ENCODE measurements around the gene ZBTB20.

Gene ZBTB20

DNA sequence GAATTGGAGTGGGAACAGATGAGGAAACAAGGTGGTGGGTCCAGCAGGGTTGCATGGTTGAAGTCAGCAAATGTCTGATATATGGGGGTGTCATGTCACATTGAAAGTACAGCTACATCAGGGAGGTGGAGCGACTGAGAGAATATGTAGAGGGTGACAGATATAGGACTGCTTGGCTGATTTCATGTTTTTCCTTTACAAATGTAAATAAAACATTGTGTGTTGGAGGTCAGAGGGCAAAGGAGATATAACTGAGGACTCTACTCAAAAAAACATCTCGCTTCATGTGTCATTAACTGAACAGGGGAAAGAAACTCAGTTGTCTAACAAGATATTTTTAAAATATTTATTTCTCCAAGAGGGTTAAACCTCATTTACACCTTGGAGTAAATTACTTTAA, 675.6 kb downstream of the ZBTB20 start:
- no peak for DNase-seq (ENCODE audit: low read depth)
- TF ChIP-seq, protein P1, sequence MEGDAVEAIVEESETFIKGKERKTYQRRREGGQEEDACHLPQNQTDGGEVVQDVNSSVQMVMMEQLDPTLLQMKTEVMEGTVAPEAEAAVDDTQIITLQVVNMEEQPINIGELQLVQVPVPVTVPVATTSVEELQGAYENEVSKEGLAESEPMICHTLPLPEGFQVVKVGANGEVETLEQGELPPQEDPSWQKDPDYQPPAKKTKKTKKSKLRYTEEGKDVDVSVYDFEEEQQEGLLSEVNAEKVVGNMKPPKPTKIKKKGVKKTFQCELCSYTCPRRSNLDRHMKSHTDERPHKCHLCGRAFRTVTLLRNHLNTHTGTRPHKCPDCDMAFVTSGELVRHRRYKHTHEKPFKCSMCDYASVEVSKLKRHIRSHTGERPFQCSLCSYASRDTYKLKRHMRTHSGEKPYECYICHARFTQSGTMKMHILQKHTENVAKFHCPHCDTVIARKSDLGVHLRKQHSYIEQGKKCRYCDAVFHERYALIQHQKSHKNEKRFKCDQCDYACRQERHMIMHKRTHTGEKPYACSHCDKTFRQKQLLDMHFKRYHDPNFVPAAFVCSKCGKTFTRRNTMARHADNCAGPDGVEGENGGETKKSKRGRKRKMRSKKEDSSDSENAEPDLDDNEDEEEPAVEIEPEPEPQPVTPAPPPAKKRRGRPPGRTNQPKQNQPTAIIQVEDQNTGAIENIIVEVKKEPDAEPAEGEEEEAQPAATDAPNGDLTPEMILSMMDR (conservative IDR thresholded peaks at IDR 0.05; ENCODE audit: control insufficient read depth, insufficient read depth, low read depth, low read length) = no peak
- H3K4me3 ChIP-seq (ENCODE audit: control insufficient read depth, low read depth, low read length) = no peak overlapping the region

DNA sequence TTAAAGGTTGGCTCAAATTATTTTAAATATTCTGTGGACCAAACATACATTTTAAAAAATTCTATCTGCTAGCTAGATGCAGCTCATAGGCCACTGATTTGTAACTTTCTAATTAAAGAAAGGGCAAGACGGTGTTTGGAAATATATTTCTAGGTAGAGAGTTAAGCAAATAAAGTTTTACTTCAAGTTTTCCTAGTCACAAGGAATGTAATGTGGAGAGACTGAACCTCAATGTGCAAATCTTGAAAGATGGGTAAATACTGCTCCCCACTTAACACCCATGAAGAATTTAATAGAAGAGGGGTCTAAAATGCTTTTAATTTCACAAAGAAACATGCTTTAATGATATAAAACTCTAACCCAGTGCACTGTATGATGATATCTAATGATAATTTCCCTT, 678.0 kb downstream of the ZBTB20 start:
- H3K4me3 ChIP-seq (ENCODE audit: control insufficient read depth, low read depth, low read length) = no peak overlapping the region
- TF ChIP-seq, protein P1 (conservative IDR thresholded peaks at IDR 0.05; ENCODE audit: control insufficient read depth, insufficient read depth, low read depth, low read length) = no peak
- no peak for DNase-seq (ENCODE audit: low read depth)

DNA sequence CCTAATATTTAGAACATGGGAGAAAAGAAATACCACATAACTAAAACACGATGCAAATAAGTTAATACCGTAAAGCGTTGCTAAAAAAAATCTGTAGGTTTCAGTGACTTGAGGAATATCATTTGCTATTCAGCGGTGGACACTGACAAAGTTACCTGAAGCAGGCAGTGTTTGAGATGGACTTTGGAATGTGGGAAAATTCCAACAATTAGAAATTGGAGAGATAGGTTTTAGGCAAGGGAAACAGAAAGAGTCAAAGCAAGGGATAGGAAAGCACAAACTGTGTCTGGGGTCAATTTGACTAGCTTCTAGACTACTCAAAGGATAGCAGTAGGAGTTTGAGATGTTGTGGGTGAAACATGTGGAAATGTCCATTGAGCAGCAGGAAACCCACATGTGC, 680.3 kb downstream of the ZBTB20 start:
- no peak overlapping the region for H3K4me3 ChIP-seq (ENCODE audit: control insufficient read depth, low read depth, low read length)
- TF ChIP-seq, protein P1 (conservative IDR thresholded peaks at IDR 0.05; ENCODE audit: control insufficient read depth, insufficient read depth, low read depth, low read length) = no peak

DNA sequence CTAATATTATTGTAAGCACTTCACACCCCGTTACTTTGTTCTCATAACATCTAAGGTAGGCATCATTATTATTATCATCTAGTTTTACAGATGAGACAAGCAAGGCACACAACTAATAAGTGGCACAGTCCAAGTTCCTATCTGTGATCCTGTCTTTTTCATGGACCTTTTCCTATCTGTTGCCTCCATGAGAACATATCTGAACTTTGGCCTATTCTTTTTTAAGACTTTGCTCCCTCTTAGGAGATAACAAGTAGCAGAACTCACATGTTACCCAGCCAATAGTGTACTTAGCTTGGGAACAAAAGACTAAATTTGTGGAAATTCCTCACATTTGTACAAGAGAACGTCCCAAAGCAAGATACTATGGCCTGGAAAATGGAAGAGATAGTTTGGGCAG, 680.8 kb downstream of the ZBTB20 start:
- TF ChIP-seq, protein P1 (conservative IDR thresholded peaks at IDR 0.05; ENCODE audit: control insufficient read depth, insufficient read depth, low read depth, low read length) = no peak
- no peak for DNase-seq (ENCODE audit: low read depth)
- no peak overlapping the region for H3K4me3 ChIP-seq (ENCODE audit: control insufficient read depth, low read depth, low read length)

More for the DNA sequence above, 680.3 kb downstream of the ZBTB20 start:
- no peak for DNase-seq (ENCODE audit: low read depth)

DNA sequence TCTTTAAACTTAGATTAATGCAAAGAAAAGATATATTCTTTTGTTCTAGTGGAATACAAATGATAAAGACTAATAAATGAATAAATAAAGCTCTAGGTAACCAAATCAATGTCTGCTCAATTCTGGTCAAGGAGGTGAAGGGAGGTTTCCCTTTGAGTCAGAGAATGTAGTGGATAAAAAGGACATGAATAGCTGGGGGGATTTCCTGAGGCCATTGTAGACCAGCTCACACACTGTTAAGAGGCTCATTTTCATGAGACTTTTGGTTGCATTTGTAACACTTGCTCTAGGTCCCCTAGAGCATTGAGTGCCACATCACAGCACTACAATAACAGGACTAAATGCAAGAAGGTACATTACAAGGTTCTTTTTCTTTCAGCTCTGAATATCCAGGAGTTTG, 682.5 kb downstream of the ZBTB20 start:
- TF ChIP-seq, protein P1 (conservative IDR thresholded peaks at IDR 0.05; ENCODE audit: control insufficient read depth, insufficient read depth, low read depth, low read length) = no peak
- DNase-seq (ENCODE audit: low read depth) = no peak

DNA sequence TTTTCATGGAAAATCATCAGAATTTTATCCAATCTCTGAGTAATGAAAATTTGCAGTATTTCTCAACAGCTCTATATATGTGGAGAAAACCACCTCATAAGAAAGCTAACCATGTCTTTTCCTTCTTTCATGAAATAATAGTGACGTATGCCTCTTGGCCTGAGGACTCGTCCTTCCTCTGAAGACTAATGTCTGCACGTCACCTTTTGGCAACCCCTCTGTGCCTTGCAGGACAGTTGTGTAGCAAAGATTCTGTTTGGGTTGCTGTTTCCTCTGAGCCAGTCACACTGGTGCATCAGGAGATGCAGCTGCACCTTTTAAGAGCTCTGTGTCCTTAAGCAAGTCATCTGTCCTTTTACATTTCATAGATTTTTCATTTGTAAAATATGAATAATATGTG, 684.3 kb downstream of the ZBTB20 start:
- TF ChIP-seq, protein P1 (conservative IDR thresholded peaks at IDR 0.05; ENCODE audit: control insufficient read depth, insufficient read depth, low read depth, low read length) = no peak
- no peak for DNase-seq (ENCODE audit: low read depth)
- no peak overlapping the region for H3K4me3 ChIP-seq (ENCODE audit: control insufficient read depth, low read depth, low read length)

More for the DNA sequence above, 682.5 kb downstream of the ZBTB20 start:
- H3K4me3 ChIP-seq (ENCODE audit: control insufficient read depth, low read depth, low read length) = no peak overlapping the region

DNA sequence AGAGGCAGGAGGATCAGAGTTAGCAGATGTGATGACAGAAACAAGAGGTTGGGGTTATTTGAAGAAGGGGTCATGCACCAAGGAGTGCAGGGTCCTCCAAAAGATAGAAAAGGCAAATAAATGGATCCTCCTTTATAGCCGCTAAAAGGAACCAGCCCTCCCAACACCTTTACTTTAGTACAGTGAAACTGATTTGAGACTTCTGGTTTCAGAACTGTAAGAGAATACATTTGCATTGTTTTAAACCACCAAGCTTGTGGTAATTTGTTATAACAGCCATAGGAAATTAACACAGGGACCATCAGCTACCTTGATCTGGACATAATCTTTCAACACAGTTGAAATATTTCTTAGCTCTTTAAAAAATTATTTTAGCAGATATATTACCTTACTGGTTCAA, 686.6 kb downstream of the ZBTB20 start:
- DNase-seq (ENCODE audit: low read depth) = no peak
- no peak overlapping the region for H3K4me3 ChIP-seq (ENCODE audit: control insufficient read depth, low read depth, low read length)
- TF ChIP-seq, protein P1 (conservative IDR thresholded peaks at IDR 0.05; ENCODE audit: control insufficient read depth, insufficient read depth, low read depth, low read length) = no peak
